Measurements from ENCODE around the gene CREBBP.
"Not testable (repeated sequence)": the region's sequence is repeated elsewhere in the genome, so short reads cannot be mapped to it uniquely, and the experiment has no call there.

The CREBBP gene

DNA sequence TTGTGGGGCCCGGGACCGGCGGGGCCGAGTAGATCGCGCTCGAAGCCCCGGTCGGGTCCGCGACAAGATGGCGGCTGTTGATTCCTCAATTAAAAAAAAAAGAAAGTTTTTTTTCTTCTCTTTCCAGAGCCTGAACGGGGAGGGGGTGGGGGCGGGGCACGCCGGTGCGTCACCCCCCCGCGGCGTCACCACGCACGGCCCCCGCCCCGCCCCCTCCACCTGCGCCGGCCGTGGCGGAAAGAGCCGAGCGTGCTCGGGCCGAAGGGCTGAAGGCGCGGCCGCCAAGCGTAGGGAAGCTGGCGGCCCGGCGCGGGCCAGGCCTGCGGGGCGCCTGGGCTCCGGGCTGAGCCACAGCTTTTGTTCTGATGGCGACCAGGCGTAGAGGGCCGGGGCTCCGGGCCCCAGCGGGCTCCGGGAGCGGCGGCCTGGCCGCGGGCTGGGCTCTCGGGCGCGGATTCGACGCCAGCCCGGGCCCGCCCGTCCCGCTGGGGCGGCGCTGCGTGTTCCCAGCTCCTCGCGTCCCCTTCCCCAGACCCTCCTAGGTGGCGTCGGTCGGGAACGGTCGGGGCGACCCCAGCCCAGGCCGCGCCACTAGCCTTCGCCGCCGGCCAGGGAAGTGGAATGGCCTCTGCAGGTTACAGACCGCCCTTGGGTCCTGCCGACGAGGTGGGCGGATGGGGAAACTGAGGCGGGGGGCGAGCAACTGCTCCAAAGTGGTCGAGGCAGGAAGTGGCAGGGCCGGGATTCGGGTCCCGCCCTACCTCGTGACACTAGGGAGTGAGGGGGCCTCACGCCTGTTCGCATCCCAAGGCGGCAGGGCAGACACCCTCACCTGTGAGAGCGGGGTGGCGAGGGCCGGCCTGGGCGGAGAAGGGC lies at the start of gene CREBBP:
TSS of gene CREBBP (minus strand) at position 91 of the 876 bp plus-strand sequence. CDS start 797 bp downstream, outside the sequence.
- peak; percentile 62 for DNase-seq

DNA sequence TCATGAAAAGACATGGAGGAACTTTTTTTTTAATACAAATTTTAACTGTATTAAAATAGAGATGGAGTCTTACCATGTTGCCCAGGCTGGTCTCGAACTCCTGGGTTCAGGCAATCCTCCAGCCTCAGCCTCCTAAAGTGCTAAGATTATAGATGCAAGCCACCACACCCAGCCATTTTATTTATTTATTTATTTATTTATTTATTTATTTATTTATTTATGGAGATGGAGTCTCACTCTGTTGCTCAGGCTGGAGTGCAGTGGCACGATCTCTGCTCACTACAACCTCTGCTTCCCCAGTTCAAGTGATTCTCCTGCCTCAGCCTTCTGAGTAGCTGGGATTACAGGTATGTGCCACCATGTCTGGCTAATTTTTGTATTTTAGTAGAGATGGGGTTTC lies 46.6 kb upstream of the CREBBP start:
- DNase-seq = not testable (repeated sequence)

DNA sequence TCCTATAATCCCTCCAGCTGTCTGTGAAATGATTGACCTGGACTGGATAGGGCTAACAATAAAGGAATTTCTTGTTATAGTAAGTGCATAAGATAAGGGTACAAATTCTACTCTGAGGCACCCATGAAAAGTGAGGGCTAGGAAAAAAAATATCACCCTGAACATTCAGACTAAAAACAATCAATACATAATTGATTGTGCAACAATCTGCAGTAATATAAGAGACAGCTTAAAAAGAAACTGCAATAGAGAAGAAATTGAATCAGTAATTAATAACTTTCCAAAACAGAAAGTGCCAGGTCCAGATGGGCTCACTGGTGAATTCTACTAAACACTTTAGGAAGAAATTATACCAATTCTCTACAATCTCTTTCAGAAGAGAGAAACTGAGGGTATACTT lies 44.2 kb upstream of the CREBBP start:
- DNase-seq = no peak

DNA sequence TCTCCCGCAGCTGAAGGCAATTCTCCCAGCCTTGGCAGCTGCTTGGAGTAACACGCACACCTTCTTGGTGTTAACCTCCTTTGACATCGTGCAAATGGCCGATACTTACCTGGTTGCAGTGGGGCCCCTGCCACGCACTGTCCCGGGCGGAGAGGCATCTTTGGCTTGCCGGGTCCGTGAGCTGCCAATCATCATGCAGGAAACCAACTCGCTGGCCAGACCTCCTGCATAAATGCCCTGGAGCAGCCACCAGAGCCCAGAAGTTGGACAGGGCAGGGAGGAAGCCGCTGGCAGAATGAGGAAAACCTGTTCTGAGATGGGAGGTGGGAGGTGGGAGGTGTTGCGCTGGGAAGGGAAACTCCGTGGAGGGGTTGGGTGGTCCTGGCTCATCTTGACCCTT lies 41.7 kb upstream of the CREBBP start:
- DNase-seq = no peak

DNA sequence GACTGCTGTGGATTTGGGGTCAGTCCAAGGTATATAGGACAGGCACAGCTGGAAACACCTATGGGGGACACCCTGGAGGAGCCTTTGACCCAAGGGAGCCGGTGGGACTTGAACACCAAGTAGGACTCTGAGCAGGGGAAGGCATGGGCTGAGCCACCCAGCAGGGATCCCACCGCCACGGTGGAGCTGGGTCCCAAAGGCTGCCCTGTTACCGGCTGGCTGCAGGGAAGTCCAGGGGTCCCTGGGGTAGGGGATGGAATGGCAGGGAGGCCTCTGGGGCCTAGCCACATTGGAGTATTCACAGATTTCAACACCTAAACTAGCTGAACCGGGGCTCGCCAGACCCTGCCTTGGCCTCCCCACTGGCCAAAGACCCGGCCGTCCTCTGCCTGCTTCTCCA lies 39.7 kb upstream of the CREBBP start:
- no peak for DNase-seq

DNA sequence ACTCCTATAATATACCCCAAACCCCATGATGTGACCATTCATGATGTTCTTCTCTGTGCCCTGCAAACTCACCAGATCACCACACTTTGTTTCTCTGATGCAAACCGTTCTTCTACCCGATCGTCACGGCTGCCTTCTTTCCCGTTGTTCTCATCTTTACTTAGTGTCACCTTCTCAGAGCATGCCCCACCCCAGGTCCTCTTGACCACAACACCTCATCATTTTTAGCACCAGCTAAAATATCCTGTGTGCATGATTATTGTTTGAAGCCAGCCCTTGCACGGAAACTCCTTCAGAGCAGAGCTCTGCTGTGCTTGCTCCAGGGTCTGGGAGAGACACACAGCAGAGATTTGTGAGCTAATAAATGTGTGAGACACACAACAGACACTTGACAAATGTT lies 38.9 kb upstream of the CREBBP start:
- DNase-seq = no peak

DNA sequence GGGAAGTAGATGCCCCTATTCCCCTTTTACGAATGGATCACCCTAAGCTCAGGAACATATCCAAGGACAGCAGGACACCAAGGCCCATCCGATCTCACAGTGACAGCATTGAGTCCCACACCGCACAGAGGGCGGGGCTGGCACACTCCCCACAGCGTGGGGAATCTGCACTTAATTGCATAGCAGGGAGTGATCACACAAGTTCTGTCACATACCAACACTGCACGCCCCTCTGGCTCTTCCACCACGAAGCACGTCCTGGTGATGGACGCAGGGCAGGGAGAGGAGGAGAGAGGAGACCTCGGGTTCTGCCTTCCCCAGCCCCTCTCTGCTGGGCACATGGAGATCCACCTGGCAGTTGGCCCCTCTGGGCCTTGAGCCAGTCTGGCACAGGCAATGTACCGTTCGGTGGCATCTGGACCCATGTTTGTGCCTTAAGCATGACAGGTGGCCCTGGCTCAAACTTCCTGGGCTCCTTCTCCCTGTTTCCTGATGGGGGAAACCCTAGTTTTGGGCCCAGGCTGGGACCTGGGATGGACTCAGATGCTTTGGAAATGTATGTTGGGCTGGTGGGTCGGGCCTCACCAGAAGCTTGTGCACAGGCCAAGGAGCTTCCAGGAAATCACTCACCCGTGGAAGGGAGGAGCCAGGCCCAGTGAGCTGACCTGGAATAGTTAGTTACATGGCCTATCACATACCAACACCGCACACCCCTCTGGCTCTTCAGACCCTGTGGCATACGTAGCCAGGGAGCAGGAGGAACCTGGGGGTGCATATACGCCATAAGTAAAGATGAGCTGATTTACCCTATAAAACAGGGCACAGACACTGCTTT lies 35.1 kb upstream of the CREBBP start:
- DNase-seq = no peak

DNA sequence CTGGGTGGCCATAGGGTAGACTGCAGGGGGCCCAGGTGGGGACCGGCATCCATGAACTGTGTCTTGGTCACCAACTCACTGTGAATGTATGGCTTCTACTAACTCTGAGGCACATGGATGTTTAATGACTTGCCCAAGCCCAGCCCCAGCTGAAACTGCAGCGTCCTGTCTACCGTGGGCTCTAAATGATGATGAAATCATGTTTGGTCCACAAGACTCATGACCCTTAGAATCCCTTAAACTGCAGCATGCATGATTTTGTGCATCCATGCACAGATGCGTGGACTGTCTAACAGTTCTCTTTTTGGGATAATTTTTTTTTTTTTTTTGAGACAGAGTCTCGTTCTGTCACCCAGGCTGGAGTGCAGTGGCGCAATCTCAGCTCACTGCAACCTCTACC lies 32.4 kb upstream of the CREBBP start:
- DNase-seq = no peak

DNA sequence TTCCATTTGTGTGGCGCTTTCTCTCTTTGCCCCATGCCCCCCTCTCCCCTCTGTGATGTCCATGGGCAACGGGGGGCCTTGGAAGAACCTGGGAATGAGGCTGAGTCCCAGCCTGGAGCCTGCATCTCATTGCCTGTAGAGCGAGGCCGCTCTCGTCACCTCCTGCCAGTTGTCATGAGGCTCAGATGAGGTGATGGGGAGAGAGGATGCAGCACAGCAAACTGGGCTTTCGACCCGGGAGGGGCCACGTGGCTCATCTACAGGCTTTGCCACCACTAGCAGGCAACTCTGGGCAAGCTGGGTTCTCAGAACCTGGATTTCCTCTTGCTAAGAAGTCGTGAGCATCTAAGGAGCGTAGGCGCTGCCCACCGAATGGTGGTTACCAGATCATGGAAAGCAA lies 31.9 kb upstream of the CREBBP start:
- no peak for DNase-seq

DNA sequence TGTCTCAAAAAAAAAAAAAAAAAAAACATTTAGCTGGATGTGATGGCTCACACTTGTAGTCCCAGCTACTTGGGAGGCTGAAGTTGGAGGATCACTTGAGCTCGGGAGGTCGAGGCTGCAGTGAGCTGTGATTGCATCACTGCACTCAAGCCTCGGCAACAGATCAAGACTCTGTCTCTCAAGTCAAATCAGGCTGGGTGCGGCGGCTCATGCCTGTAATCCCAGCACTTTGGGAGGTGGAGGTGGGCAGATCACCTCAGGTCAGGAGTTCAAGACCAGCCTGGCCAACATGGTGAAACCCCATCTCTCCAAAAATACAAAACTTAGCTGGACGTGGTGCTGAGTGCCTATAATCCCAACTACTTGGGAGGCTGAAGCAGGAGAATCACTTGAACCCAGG lies 31.2 kb upstream of the CREBBP start:
- not testable (repeated sequence) for DNase-seq

DNA sequence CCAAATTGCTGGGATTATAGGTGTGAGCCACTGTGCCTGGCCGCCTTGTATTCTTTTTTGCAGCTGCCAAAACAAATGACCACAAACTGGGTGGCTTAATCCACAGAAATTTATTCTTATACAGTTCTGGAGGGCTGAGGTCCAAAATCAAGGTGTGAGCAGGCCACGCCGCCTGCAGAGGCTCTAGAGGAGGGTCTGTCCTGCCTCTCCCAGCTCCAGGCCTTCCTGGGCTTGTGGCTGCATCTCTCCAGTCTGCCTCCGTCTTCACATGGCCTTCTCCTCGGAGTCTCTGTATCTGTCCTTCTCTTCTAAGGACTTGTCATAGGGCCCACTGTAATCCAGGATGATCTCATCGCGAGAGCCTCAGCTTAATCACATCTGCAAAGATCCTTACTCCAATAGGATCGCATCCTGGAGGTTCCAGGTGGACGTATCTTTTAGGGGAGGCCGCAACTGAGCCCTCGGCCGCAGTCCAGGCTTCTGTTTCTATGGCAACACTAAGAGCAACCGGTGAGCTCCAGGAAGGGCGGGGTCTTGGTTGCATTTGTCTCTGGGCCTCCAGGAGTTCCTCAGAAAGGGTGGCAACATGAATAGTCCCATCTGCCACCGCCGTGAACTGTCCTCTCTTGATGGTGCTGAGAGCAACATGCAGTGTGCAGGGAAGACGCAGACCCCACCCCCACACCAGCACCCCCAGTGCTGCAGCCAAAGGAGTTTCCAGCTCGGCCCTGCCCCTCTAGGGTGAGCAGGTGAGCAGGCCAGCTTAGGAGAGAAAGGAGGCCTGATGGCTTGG lies 29.5 kb upstream of the CREBBP start:
- DNase-seq = no peak

DNA sequence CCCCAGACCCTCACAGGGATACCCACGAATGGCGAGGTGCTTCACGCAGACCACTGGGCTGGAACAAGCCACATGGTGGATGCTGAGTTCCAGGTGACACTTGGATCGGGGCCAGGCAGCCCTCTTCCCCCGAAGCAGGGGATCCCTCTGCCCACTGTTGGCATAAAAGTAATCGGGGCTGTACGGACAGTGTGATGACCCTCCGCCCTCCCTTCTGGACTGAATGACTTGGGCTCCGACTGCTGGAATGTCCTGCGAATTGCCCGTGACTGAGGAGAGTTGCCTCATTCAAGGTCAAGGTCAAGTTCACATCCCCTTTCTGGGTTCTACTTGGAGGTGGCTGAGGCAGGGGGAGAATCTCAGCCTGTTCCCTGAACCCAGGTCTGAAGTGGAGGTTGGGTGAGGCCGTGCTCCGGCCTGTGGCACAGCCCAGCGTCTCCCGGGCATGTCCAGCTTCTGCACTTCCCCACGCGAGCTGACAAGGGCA lies 28.5 kb upstream of the CREBBP start:
- DNase-seq = no peak

DNA sequence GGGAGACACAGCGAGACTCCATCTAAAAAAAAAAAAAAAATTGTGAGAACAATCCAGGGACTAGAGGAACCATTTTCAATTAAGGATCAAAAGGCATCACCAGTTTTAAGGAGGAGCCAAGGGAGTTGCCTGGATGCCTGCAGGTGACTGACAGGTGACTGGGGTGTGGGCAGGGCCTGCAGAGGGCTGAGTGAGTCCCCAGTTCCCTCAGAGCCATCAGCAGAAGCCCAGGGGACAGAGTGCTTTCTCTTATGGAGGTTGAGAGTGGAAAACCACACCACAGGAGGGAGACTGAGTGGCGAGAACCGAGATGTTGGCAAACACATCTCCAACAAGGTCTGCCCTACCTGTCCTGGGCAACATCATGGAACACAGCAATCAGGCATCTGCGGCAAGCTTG lies 27.1 kb upstream of the CREBBP start:
- no peak for DNase-seq

DNA sequence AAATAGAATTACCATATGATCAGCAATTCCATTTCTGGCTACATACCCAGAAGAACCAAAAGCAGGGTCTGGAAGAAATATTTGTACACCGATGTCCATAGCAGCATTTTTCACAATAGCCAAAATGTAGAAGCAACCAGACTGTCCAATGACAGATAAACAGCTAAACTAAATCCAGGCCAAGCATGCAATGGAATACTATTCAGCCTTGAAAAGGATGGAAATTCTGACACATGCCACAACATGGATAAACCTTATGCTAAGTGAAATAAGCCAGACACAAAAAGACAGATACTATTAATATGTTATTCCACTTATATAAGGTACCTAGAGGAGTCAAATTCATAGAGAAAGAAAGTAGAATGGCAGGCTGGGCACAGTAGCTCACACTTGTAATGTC lies 25.9 kb upstream of the CREBBP start:
- no peak for DNase-seq

DNA sequence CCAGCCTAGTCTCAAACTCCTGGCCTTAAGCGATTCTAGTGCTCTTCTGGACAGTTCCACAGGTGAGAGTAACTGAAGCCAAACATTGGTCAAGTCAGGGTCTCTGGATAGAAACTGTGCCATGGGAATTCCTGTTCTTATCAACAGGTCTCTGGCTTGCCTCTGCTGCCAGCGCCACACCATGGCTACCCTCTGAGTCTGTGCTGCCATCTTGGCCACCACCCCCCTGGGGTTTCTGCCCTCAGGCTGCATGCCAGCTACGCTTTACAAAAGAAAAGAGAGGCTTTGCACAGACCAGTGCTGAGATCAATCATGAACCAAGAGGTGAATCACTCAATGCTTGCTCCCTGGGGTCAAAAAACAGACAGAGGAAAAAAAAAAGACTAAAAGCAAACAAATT lies 24.4 kb upstream of the CREBBP start:
- no peak for DNase-seq

DNA sequence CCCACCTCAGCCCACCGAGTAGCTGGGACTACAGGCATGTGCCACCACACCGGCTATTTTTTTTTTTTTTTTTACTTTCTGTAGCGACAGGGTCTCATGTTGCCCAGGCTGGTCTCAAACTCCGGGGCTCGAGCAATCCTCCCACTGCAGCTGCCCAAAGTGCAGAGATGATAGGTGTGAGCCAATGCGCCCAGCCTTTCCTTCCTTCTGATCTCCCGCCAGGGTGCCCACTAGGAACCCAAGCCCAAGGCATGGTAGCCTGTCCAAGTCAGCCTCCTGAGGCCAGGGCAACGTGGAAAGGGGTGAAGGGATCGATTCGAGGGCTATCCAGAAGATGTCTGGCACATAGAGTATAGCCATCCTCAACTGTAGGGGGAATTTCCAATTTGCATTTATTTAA lies 9.6 kb upstream of the CREBBP start:
- no peak for DNase-seq

DNA sequence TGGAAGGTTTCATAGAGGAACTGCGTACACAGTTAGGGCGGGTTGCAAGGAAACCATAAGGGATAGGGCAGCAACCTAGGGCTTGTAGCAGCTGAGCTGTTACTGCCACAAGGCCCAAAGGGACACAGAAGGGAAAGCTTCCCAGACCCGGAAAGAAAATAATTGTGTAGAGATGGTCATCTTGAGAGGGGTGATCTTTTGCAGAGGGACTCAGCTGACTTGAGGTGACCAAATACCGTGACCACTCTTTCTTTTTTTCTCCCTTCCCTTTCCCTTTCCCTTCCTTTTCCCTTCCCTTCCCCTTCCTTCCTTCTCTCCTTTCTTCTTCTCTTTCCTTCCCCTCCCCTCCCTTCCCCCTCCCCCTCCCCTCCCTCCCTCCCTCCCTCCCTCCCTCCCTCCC lies 8.5 kb upstream of the CREBBP start:
- DNase-seq = no peak

DNA sequence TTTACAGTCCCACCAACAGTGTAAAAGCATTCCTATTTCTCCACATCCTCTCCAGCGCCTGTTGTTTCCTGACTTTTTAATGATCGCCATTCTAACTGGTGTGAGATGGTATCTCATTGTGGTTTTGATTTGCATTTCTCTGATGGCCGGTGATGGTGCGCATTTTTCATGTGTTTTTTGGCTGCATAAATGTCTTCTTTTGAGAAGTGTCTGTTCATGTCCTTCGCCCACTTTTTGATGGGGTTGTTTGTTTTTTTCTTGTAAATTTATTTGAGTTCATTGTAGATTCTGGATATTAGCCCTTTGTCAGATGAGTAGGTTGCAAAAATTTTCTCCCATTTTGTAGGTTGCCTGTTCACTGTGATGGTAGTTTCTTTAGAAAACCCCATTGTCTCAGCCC lies 5.5 kb upstream of the CREBBP start:
- not testable (repeated sequence) for DNase-seq

DNA sequence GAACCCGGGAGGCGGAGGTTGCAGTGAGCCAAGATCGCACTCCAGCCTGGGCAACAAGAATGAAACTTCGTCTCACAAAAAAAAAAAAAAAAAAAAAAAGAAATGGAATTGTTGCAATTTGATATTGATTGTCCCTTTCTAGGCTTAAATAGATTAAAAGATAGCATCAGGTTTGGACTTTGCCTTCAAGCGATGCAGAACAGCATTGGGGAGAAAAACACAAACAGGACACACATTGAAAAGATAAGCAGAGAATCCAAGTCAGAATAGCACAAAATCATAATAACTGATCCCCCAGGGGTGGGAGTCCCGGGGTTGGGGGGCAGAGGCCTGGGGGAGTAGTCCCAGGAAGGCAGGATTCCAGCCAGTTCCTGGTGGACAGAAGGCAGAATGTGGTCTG lies 3.9 kb upstream of the CREBBP start:
- no peak for DNase-seq

DNA sequence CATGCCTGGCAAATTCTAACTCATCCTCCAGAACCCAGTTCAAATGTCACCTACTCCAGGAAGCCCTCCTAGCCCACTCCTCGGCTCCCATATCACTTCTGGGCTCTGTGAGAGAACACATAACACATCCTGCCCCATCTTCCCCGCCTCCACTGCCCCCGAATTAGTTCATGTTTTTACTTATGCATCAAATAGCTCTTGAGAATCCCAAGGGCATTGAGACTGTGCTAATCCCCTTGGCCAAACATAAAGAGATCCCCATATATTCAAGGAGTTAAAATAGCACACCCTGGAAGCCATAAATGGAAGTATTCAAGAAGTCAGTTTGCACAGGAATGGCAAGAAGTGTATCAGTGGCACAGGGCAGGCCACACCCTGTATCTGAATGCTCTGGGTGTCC lies 2.0 kb upstream of the CREBBP start:
- DNase-seq = no peak

DNA sequence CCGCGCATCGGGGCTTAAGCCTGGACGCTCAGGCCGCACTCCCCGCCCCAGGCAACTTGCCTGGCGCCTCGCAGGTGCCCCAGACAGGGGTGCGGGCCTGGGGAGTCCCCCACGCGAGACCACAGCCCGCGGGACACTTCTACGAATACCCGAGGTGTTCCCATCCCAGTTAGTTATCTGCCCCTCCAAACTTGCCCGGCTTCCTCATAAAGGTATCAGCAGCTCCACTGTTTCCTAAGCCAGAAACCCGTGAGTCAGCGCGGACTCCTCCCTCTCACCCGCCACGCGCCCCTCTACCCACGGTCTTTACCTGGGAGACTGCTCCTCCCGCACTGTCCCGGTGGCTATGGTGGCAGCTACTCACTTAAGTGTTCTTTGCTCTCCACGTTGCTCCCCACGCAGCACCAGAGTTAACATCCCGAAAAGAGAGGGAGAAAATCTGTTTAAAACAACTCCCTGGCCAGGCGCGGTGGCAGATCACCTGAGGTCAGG lies 1.0 kb upstream of the CREBBP start:
- no peak for DNase-seq

DNA sequence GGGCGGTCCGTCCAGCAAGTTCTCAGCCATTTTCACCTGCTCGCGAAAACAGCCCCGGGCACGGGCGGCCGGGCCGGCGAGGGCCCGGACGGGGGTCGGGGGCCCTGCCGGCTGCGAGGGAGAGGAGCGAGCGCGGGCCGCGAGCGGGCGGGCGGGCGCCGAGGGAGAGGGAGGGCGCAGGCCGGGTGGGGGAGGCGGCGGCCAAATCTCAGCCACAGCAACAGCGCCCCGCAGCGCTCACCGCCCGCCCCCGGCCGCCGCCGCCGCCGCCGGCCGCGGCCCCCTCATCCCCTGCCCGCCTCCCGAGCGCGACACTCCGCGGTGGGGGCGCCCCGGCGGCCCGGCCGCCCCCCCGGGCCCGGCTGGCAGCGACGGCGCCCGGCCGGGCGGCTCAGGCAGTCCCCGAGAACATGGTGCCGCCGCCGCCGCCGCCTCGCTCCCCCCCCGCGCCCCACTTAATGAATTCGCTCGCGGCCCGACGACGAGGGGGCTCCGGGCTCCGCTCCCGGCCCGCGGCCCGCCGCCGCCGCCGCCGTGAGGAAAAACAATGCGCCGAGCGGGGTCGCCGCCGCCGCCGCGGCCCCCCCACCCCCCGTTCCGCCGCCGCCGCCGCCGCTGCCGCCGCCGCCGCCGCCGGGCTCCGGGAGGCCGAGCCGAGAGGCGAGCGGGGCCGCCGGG lies 487 bp downstream of the CREBBP start:
- DNase-seq = no peak

All from GF-D8 (cell line).